HG03135 (cell line): ENCODE data around the gene TMEM231.
"Not testable (repeated sequence)": the region's sequence is repeated elsewhere in the genome, so short reads cannot be mapped to it uniquely, and the experiment has no call there.

Source experiments
- ATAC-seq: cut with Tn5 transposase; IDR thresholded peaks from one replicate; pipeline ENCODE4 v1.9.1; 2021; ENCODE audit warnings: mild to moderate bottlenecking, moderate library complexity; ENCODE audit not compliant: unreplicated experiment

Gene TMEM231

DNA sequence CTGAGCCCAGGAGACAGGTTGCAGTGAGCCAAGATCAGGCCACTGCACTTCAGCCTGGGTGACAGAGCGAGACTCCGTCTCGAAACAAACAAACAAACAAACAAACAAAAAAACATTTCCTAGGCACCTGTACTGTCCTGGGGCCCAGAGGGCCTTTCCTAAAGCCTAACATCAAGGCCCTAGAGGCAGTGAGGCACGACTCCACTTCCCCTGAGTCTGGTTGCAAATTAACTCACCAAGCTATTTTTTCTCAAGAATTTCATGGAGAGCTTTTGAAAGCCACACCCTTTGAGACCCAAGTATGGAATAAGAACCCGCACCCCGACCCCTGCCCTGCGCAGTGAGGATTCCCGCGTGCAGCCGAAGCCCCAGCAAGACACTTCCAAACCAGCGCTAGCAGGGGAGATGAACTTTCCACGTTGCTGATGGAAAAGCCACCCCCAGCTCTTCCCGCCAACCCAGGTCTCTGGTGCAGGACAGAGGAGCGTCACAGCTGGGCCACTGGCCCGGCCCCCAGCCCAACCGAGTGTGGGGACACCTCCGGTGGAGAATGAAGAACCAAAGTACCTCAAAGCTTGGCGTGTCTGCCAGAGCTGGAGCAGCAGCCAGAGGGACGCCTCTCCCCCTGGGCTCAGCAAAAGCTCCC lies 21.4 kb downstream of the TMEM231 start:
- ATAC-seq, result no peak

GRCh38 chr16:75532791-75533190 lies 23.3 kb downstream of the TMEM231 start:
- ATAC-seq, result no peak

DNA sequence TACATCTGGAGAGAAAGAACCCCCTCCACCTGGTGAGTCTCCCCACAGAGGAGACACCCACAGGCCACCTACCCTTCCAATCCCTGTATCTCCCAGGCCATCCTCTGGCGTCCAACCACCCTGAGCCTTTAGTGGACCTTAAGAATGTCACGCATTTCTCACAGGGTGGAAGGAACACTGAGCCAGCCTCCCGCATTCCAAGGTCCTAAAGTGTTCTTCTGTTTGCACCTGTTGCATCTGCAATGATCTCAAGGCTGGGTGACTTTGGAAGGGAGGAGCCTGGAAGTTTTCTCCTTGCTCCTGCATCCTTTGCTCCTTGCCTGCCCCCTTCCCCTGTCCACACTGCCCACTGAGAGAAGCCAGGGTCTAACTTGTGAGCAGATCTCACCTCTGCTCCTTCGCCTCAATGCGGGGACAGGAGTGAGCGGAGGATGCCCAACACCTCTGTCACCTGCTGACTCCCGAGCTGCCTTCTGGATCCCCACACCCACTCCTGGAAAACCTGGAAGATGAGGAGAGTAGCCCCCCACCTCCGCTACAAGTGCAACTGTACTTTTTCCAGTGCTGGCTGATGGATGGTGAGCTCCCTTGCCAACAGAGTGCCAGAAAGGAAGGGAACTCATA lies 23.8 kb downstream of the TMEM231 start:
- no peak for ATAC-seq

GRCh38 chr16:75529959-75530358 lies 26.1 kb downstream of the TMEM231 start:
- no peak for ATAC-seq

DNA sequence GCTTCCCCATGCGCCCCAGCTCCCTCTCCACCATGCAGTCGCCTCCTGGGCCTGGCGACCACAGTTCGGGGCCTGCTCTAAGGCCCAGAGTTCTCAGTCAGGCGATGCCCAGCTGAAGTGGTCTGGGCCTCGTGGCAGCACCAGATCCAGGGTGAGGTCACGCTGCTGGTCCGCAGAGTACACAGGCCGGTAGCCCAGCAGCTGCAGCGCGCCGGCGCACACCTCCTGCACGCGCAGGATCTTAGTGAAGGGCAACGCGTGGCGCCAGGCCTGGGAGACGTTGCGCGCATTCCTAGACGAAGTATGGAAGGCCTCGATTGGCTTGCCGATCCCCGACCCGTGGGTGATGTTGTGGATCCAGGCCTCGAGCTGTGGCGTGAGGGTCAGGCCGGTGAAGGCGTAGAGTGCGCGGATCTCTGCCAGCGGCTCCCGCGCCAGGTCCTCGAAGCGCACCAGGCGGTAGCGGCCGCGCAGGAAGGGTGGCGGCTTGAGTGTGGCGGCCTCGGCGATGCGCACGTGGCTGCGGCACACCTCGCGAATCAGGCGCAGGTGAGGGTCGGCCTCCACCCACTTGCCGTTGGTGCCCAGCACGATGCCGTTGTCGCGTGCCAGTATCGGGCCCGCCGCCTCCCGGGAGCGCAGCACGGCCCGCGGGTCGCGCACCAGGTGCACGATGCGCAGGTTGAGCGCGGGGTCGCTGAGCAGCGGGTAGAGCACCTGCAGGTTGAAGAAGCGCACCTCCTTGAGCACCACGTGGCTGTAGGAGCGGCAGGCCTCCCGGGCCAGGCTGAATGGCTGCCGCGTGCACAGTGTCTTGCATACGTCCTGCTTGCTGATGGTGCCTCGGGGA lies 26.8 kb downstream of the TMEM231 start:
- ATAC-seq, result no peak

DNA sequence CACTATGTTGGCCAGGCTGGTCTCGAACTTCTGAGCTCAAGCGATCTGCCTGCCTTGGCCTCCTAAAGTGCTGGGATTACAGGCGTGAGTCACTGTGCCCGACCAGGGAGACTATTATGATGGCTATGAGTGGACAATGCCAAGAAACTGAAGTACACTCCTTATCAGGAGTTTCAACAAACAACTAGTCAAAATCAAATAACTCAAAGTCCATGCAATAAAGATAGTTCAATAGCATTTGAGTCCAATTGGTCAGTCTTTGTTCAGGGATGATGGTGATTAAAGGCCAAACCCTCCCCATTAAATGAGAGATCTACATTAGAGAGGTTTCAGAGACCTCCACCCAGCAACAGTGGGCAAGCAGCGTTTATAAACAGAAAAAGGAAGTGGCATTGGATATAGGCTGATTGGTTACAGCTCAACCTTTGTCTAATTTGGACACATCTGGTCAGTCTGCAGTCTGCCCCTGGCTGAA lies 28.2 kb downstream of the TMEM231 start:
- no peak for ATAC-seq

GRCh38 chr16:75526032-75526790 lies 29.8 kb downstream of the TMEM231 start:
- ATAC-seq, result no peak

GRCh38 chr16:75519175-75519574 lies 36.9 kb downstream of the TMEM231 start:
- no peak for ATAC-seq

DNA sequence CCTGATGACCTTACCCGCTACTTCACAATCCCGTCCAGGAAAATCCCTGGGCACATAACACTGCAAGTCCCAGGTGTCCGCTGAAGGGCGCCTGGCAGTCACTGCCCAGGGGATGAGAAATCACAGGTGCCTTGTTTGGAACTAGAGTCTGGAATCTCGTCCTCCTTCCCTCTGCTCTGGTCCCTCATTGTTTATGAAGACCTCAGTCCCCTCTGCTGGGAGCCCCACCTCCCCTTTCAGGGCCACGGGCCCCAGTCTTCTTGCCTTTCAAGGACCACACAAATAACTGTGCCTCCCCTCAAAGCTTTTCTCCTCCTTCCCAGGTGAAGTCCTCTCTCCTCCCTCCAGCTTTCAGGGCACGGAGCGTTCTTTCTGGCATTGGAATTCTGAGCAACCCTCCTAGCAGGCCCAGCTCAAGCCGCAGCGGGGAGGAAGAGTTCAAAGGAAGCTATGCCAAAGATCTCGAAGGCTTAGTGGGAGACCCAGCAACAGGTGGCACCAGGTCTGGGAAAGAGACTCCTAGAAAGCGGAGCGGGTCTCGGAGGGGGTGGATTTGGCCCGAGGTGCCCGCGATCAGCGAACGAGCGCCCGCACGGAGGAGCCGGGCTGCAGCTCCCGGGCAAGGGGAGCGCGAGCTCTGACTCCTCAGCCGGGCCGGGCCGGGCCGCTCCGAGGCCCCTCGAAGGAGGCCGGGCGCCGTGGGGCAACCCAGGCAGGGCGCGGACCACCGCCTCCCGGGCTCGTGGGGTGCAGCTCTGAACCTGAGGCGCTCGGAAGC lies 39.7 kb downstream of the TMEM231 start:
- ATAC-seq, result peak; percentile 34

- no peak for ATAC-seq
Observed at GRCh38 chr16:75514296-75514695, 41.8 kb downstream of the TMEM231 start.

DNA sequence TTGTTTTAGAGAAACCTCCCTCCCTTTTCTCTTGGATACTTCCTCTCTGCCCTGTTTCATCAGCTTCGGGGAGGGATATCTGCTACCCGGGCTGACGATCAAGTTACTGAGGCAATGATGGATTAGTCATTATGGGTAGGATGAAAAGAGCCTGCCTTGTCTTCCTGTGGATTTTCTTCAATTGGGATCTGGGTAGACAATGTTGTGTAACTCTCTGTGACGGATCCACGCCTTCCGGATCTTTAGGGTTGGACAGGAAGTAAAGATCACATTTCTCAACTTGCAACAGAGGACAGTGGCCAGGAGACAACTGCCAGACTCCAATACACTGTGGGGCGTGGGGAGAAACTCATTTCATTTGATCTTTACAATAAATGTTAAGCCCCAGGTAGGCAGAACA lies 49.5 kb downstream of the TMEM231 start:
- no peak for ATAC-seq

GRCh38 chr16:75506107-75506506 lies 49.9 kb downstream of the TMEM231 start:
- ATAC-seq, result no peak

- ATAC-seq, result no peak
Observed at GRCh38 chr16:75503801-75504200, 52.3 kb downstream of the TMEM231 start.

- ATAC-seq, result no peak
Observed at GRCh38 chr16:75502916-75503605, 53.0 kb downstream of the TMEM231 start.

- not testable (repeated sequence) for ATAC-seq
Observed at GRCh38 chr16:75501820-75502219, 54.2 kb downstream of the TMEM231 start.

DNA sequence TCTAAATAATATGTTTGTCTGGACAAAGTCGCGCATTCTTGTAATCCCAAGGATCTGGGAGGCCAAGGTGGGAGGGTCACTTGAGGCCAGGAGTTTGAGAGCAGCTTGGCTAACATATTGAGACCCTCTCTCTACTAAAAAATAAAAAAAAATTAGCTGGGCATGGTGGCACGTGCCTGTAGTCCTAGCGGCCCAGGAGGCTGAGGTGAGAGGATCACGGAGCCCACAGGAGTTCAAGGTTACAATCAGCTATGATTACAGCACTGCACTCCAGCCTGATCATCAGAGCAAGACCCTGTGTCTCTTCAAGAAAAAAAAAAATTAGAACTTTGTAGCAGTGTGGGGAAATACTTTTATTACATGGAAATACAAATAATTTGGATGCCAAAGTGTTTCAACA lies 54.7 kb downstream of the TMEM231 start:
- ATAC-seq, result no peak

GRCh38 chr16:75498605-75499322 lies 57.3 kb downstream of the TMEM231 start:
- not testable (repeated sequence) for ATAC-seq

- no peak for ATAC-seq
Observed at GRCh38 chr16:75497558-75497957, 58.5 kb downstream of the TMEM231 start.

DNA sequence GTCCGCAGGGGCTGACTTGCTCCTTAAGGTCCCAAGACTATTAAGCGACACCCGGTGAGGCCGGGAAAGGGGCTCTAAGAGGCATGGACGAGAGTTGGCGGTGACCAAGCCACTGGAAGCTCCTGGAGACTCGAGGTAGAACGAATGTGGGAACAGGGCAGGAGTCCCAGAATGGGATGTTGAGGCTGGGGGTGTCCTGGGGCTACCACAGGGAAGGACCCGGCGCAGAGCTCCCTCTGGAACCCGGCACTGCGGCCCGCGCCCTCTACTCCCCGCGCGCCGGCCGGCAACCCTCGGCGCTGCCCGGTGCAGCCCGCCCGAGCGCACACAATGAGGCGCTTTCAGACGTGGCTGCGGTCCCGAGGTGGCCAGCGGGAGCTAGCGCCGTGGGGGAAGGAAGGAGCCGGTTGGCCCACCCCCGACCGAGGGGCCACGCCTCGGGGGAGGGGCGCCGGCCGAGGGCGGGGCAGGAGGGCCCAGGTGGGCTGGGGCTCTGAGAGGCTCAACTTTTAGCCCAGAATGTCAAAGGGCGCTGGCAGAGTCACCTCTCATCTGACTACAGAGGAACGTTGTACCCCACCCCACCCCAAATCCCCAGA lies 60.9 kb downstream of the TMEM231 start, which contains the start of gene CHST6:
CHST6 (minus strand) TSS at position 366 of the 599 bp plus-strand sequence. CDS start 15,613 bp downstream, outside the sequence.
- peak; percentile 65 for ATAC-seq
